Body of pancreas (tissue), 4 donors: ENCODE measurements around the gene WDR86. TPM values are rescaled to one million over a fixed set of nuclear protein-coding genes. Genes with fewer than 3 reads are reported as not detected.

Experiments used
- ATAC-seq: fragments of 150-250 bp; one replicate; pipeline ENCODE4 v1.9.1; 2016
- DNase-seq, 4 donors: peaks; one replicate each; pipeline ENCODE4 v3.0.0-alpha.2; 2019
- H3K27ac ChIP-seq, 4 donors: fragments of 200-600 bp; sonication (generic); 1 replicate in 3 of 4; 2 replicates in 1 of 4; pipeline versions ENCODE4 v1.5.1 to v1.6.1; 2016 to 2019; ENCODE audit warnings: mild to moderate bottlenecking in 1 of 4, mixed read lengths in 1 of 4, moderate library complexity in 1 of 4
- H3K27me3 ChIP-seq, 2 donors: fragments of 200-600 bp; sonication (generic); one replicate each; pipeline ENCODE4 v1.6.0; 2016; ENCODE audit warnings: mild to moderate bottlenecking in 1 of 2
- H3K36me3 ChIP-seq, 2 donors: fragments of 200-600 bp; sonication (generic); replicated peaks in 1 of 2; 2 replicates each; pipeline ENCODE4 v1.5.1; 2016; ENCODE audit warnings: low read depth in 2 of 2; ENCODE audit not compliant: insufficient read depth in 1 of 2
- H3K4me1 ChIP-seq: fragments of 200-600 bp; sonication (generic); one replicate; pipeline ENCODE4 v1.6.0; 2016
- H3K4me3 ChIP-seq, 2 donors: fragments of 200-600 bp; sonication (generic); 1 replicate in 1 of 2; 2 replicates in 1 of 2; pipeline ENCODE4 v1.5.1; 2016 to 2019
- H3K9me3 ChIP-seq, 3 donors: fragments of 200-600 bp; sonication (generic); 1 replicate in 2 of 3; 2 replicates in 1 of 3; pipeline ENCODE4 v1.5.1; 2016
- POLR2A ChIP-seq, 3 donors: fragments of 450-650 bp; IDR thresholded peaks; one replicate each; pipeline ENCODE4 v1.6.1; 2016; ENCODE audit warnings: antibody characterized with exemption in 3 of 3, mild to moderate bottlenecking in 2 of 3
- WGBS, 2 donors: methylation state at CpG; one replicate each; pipeline ENCODE4 v1.1.5; 2017; 5-methylcytosine and 5-hydroxymethylcytosine counted together
- intact Hi-C: fragments of 100-400 bp; cut with DNase I; formaldehyde crosslinking; loops from one replicate; pipeline ENCODE4 v1.15.1; 2023
- total RNA-seq, 2 donors: library from RNA; depleted of rRNA; stranded (reverse); fragments of >200 nt; gene quantifications; one replicate each; pipeline ENCODE4 v1.1.0, GENCODE V29; 2016
- TF ChIP-seq, protein P1 (sequence below), 7 experiments: fragments of 450-650 bp in 4 of 7; fragments of 200-600 bp in 3 of 7; sonication (generic) in 3 of 7; IDR thresholded peaks; one replicate each; pipeline ENCODE4 v1.5.1; 2016 to 2019; ENCODE audit warnings: antibody characterized with exemption in 7 of 7

WDR86 gene
- total RNA-seq, 2 donors from 2014 or later, result 3.9 to 11.2 TPM

DNA sequence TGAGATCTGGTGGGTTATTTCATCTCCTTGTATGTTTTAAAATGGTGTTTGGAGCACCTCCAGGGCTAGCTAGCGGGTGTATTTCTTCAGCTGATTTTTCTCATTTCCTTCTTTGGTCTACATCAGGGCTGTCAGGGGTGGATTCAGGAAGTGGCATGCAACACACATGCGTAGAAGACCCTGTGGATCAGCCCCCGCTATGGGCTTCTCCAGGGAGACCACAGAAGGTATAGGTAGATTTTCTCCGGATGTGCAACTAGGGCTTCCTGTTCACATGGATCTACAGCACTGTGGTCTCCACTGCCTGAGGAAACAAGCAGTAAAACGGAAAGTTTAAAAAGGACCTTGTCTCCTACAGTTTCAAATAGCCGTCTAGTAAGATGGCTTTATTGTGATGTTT, 57.9 kb downstream of the WDR86 start:
- intact Hi-C loops, result loop anchor here (5.0 kb wide), 1 partner anchor 35 kb away; no protein-coding TSS in a partner anchor
- ATAC-seq (no peak), DNase-seq (no peak)
- TF ChIP-seq, protein P1, sequence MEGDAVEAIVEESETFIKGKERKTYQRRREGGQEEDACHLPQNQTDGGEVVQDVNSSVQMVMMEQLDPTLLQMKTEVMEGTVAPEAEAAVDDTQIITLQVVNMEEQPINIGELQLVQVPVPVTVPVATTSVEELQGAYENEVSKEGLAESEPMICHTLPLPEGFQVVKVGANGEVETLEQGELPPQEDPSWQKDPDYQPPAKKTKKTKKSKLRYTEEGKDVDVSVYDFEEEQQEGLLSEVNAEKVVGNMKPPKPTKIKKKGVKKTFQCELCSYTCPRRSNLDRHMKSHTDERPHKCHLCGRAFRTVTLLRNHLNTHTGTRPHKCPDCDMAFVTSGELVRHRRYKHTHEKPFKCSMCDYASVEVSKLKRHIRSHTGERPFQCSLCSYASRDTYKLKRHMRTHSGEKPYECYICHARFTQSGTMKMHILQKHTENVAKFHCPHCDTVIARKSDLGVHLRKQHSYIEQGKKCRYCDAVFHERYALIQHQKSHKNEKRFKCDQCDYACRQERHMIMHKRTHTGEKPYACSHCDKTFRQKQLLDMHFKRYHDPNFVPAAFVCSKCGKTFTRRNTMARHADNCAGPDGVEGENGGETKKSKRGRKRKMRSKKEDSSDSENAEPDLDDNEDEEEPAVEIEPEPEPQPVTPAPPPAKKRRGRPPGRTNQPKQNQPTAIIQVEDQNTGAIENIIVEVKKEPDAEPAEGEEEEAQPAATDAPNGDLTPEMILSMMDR (IDR thresholded peaks at IDR 0.05), result no peak
- TF ChIP-seq POLR2A (IDR thresholded peaks at IDR 0.05), result no peak
- Histone ChIP-seq H3K36me3 (peaks cover 0 to 17% of the 10 kb centered on the region in 2 donors), H3K27ac (no peak overlapping the region), H3K27me3 (no peaks in the 10 kb centered on the region), H3K4me1 (peaks cover 14% of the 10 kb centered on the region), H3K9me3 (no peaks in the 10 kb centered on the region), H3K4me3 (no peak overlapping the region)
- 65 to 89% methylated on average over 6 of the region's 6 CpGs for WGBS, 2 donors

DNA sequence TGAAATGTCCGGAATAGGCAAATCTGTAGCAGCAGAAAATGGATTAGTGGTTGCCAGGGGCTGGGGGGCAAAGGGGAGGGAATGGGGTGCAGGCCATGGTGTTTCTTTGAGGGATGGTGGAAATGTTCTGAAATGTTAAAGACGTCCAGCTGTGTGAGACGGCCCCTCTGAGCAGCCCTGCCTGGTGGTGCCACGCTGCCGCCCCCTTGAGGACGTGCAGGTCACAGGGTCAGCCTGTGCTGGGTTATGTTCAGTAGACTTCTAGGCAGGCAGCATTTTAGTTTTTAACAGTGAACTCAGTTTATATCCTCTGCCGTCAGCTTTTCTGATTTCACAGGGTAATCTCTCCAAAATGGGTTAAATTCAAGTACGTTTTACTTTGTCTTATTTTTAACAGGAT, 58.8 kb downstream of the WDR86 start:
- ATAC-seq (no peak), DNase-seq (no peak)
- Histone ChIP-seq H3K27ac (peak overlapping the region in 1 of 4 donors; percentile 95), H3K4me1 (peaks cover 21% of the 10 kb centered on the region), H3K36me3 (peaks cover 0 to 16% of the 10 kb centered on the region in 2 donors), H3K27me3 (no peaks in the 10 kb centered on the region), H3K9me3 (no peaks in the 10 kb centered on the region), H3K4me3 (no peak overlapping the region)
- WGBS, 2 donors, result 47 to 56% methylated on average over 8 of the region's 8 CpGs
- intact Hi-C loops, result loop anchor here (5.0 kb wide), 1 partner anchor 34 kb away; no protein-coding TSS in a partner anchor
- TF ChIP-seq POLR2A (IDR thresholded peaks at IDR 0.05), result no peak
- TF ChIP-seq, protein P1 (IDR thresholded peaks at IDR 0.05), result no peak

DNA sequence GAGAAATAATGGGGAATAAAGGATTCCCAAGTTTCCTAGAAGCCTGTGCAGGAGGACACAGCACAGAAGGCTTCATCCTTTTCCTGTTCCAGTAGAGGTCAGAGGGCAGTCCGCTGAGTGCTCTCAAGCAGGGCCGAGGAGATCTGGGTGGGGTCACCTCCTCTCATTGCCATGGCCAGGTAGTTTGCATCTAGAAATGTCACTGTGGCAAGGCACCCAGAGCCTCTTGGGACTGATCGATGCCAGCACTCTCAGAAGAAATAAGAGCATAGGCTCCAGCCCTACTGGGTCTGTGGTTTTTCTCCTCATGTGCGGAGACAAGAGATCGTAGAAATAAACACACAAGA, 60.4 kb downstream of the WDR86 start:
- peak in 3 of 4 donors; percentile 20 to 24 (median 21) for DNase-seq
- intact Hi-C loops, result no loop called here
- WGBS, 2 donors, result 22 to 23% methylated on average over 5 of the region's 5 CpGs

DNA sequence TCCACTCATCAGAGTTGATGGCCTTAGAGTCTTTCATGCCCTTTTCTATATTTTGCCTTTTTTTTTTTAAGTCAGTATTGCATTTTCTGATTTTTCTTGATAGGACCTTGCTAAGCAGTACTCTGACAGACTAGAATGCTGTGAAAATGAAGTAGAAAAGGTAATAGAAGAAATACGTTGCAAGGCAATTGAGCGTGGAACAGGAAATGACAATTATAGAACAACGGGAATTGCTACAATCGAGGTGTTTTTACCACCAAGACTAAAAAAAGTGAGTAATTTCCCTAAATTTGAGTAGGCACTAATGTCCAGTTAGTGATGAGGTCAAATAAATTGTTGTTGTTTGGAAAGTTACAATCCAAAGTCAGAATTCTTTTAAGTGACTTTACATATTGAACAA, 60.9 kb downstream of the WDR86 start:
- intact Hi-C loops, result no loop called here
- H3K9me3 ChIP-seq, result no peaks in the 10 kb centered on the region
- ATAC-seq (no peak), DNase-seq (no peak)
- H3K4me3 ChIP-seq, result no peak overlapping the region
- WGBS, 2 donors, result 64 to 83% methylated on average over 4 of the region's 4 CpGs
- no peaks in the 10 kb centered on the region for H3K27me3 ChIP-seq
- H3K27ac ChIP-seq, result peak overlapping the region; percentile 55 to 95 (median 76)
- peaks cover 26% of the 10 kb centered on the region for H3K4me1 ChIP-seq
- TF ChIP-seq, protein P1 (IDR thresholded peaks at IDR 0.05), result no peak
- no peak for TF ChIP-seq POLR2A (IDR thresholded peaks at IDR 0.05)
- peaks cover 0 to 16% of the 10 kb centered on the region in 2 donors for H3K36me3 ChIP-seq

More for the DNA sequence above, 60.4 kb downstream of the WDR86 start:
- TF ChIP-seq POLR2A (IDR thresholded peaks at IDR 0.05), result no peak
- TF ChIP-seq, protein P1 (IDR thresholded peaks at IDR 0.05), result no peak
- H3K36me3 ChIP-seq, result peaks cover 0 to 16% of the 10 kb centered on the region in 2 donors
- no peaks in the 10 kb centered on the region for H3K27me3 ChIP-seq
- peak overlapping the region; percentile 55 to 95 (median 76) for H3K27ac ChIP-seq
- peaks cover 26% of the 10 kb centered on the region for H3K4me1 ChIP-seq
- peak overlapping the region in 1 of 2 donors; percentile 9 for H3K4me3 ChIP-seq
- ATAC-seq, result peak; percentile 34
- H3K9me3 ChIP-seq, result no peaks in the 10 kb centered on the region

DNA sequence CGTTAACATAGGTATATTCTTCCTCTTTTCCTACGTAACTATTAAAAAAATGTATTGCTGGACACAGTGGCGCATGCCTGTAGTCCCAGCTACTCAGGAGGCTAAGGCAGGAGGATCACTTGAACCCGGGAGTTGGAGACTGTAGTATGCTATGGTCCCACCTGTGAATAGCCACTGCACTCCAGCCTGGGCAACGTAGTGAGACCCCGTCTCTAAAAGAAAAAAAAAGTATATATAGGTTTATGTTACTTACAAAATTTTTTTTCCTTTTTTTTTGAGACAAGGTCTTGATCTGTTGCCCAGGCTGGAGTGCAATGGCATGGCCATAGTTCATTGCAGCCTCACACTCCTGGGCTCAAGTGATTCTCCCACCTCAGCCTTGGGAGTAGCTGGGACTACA, 62.6 kb downstream of the WDR86 start:
- 92 to 95% methylated on average over 6 of the region's 6 CpGs for WGBS, 2 donors
- intact Hi-C loops, result no loop called here
- ATAC-seq (no peak), DNase-seq (no peak)
- peaks cover 39% of the 10 kb centered on the region for H3K4me1 ChIP-seq
- H3K27ac ChIP-seq, result no peak overlapping the region
- H3K27me3 ChIP-seq, result no peaks in the 10 kb centered on the region
- H3K4me3 ChIP-seq, result no peak overlapping the region
- H3K9me3 ChIP-seq, result no peaks in the 10 kb centered on the region
- TF ChIP-seq, protein P1 (IDR thresholded peaks at IDR 0.05), result no peak
- no peak for TF ChIP-seq POLR2A (IDR thresholded peaks at IDR 0.05)
- peaks cover 0 to 8% of the 10 kb centered on the region in 2 donors for H3K36me3 ChIP-seq
